VCaP (cell line): ENCODE results near the gene DNAH8.
A peak's percentile ranks its signal among the peaks of the same experiment; 100 is the strongest.
"Not testable (repeated sequence)": the region's sequence is repeated elsewhere in the genome, so short reads cannot be mapped to it uniquely, and the experiment has no call there.

Source experiments
- H3K27ac ChIP-seq: fragments of 450-650 bp; 2 replicates; pipeline ENCODE4 v1.5.1; 2017
- CTCF ChIP-seq: fragments of 450-650 bp; conservative IDR thresholded peaks from 2 replicates; pipeline ENCODE4 v1.5.1; 2017; ENCODE audit warnings: mild to moderate bottlenecking, moderate library complexity

The DNAH8 gene

GRCh38 chr6:38687549-38687948 is 27.6 kb upstream of the DNAH8 start:
- H3K27ac ChIP-seq, result no peak overlapping the region
- no peak for TF ChIP-seq CTCF

- no peak for TF ChIP-seq CTCF
- peak overlapping the region; percentile 11; the same call in 1 of the 2 replicates for H3K27ac ChIP-seq
Measured at GRCh38 chr6:38688579-38689087, 26.5 kb upstream of the DNAH8 start.

- TF ChIP-seq CTCF, result no peak
- H3K27ac ChIP-seq, result no peak overlapping the region
Measured at GRCh38 chr6:38695227-38695900, 19.7 kb upstream of the DNAH8 start.

GRCh38 chr6:38695933-38696332 is 19.2 kb upstream of the DNAH8 start:
- H3K27ac ChIP-seq, result no peak overlapping the region
- no peak for TF ChIP-seq CTCF

GRCh38 chr6:38696345-38696744 is 18.8 kb upstream of the DNAH8 start:
- H3K27ac ChIP-seq, result no peak overlapping the region
- TF ChIP-seq CTCF, result no peak

GRCh38 chr6:38697846-38698245 is 17.3 kb upstream of the DNAH8 start:
- TF ChIP-seq CTCF, result no peak
- no peak overlapping the region for H3K27ac ChIP-seq

GRCh38 chr6:38699702-38700101 is 15.4 kb upstream of the DNAH8 start:
- H3K27ac ChIP-seq, result not testable (repeated sequence)

GRCh38 chr6:38701551-38701950 is 13.6 kb upstream of the DNAH8 start:
- H3K27ac ChIP-seq, result no peak overlapping the region
- TF ChIP-seq CTCF, result no peak
